BE2C (cell line): ENCODE data around the gene HOXD1.

Experiments used
- DNase-seq: peaks from one replicate; pipeline ENCODE4 v3.0.0-alpha.2; 2020
- H3K27me3 ChIP-seq: fragments of 250-450 bp; sonication (Bioruptor Pico); 2 replicates; pipeline ENCODE4 v1.5.1; 2020; ENCODE audit warnings: mild to moderate bottlenecking
- H3K36me3 ChIP-seq: fragments of 250-450 bp; sonication (Bioruptor Pico); 2 replicates; pipeline ENCODE4 v1.5.1; 2020; ENCODE audit warnings: mild to moderate bottlenecking
- H3K4me1 ChIP-seq: fragments of 250-450 bp; sonication (Bioruptor Pico); 2 replicates; pipeline ENCODE4 v1.5.1; 2020
- H3K4me3 ChIP-seq: 2 replicates; pipeline ENCODE4 v1.5.1; 2011; ENCODE audit warnings: low read depth, low read length
- H3K9me3 ChIP-seq: fragments of 250-450 bp; sonication (Bioruptor Pico); 2 replicates; pipeline ENCODE4 v1.5.1; 2020
- CTCF ChIP-seq: IDR thresholded peaks from 2 replicates; pipeline ENCODE4 v1.5.1; 2012; ENCODE audit warnings: mild to moderate bottlenecking, low read depth, low read length

The HOXD1 gene

GRCh38 chr2:176164611-176165369 is 23.7 kb upstream of the HOXD1 start:
- Histone ChIP-seq H3K4me1 (no peaks in the 10 kb centered on the region), H3K4me3 (no peak overlapping the region), H3K9me3 (no peaks in the 10 kb centered on the region), H3K27me3 (no peaks in the 10 kb centered on the region), H3K36me3 (no peaks in the 10 kb centered on the region)
- TF ChIP-seq CTCF, result no peak
- no peak for DNase-seq

- H3K27me3 ChIP-seq, result no peaks in the 10 kb centered on the region
- H3K36me3 ChIP-seq, result no peaks in the 10 kb centered on the region
- TF ChIP-seq CTCF, result no peak
- no peaks in the 10 kb centered on the region for H3K4me1 ChIP-seq
- no peak for DNase-seq
- no peak overlapping the region for H3K4me3 ChIP-seq
- H3K9me3 ChIP-seq, result no peaks in the 10 kb centered on the region
Measured at GRCh38 chr2:176165370-176166050, 23.0 kb upstream of the HOXD1 start.

GRCh38 chr2:176166272-176166671 is 22.2 kb upstream of the HOXD1 start:
- Histone ChIP-seq H3K36me3 (no peaks in the 10 kb centered on the region), H3K4me3 (no peak overlapping the region), H3K9me3 (no peaks in the 10 kb centered on the region), H3K27me3 (no peaks in the 10 kb centered on the region), H3K4me1 (no peaks in the 10 kb centered on the region)
- no peak for TF ChIP-seq CTCF
- DNase-seq, result no peak

- DNase-seq, result no peak
- Histone ChIP-seq H3K4me1 (no peaks in the 10 kb centered on the region), H3K27me3 (no peaks in the 10 kb centered on the region)
Measured at GRCh38 chr2:176167398-176167797, 21.1 kb upstream of the HOXD1 start.

GRCh38 chr2:176169181-176169580 is 19.3 kb upstream of the HOXD1 start:
- Histone ChIP-seq H3K4me1 (no peaks in the 10 kb centered on the region), H3K9me3 (no peaks in the 10 kb centered on the region), H3K4me3 (no peak overlapping the region), H3K36me3 (peaks cover 5% of the 10 kb centered on the region), H3K27me3 (no peaks in the 10 kb centered on the region)
- no peak for TF ChIP-seq CTCF
- DNase-seq, result no peak

More at GRCh38 chr2:176167398-176167797, 21.1 kb upstream of the HOXD1 start:
- H3K4me3 ChIP-seq, result no peak overlapping the region
- TF ChIP-seq CTCF, result no peak
- peaks cover 5% of the 10 kb centered on the region; the same call in 1 of the 2 replicates for H3K36me3 ChIP-seq
- H3K9me3 ChIP-seq, result no peaks in the 10 kb centered on the region

- no peaks in the 10 kb centered on the region for H3K4me1 ChIP-seq
- no peak overlapping the region for H3K4me3 ChIP-seq
- no peak for DNase-seq
- TF ChIP-seq CTCF, result no peak
- no peaks in the 10 kb centered on the region for H3K27me3 ChIP-seq
- peaks cover 5% of the 10 kb centered on the region for H3K36me3 ChIP-seq
- no peaks in the 10 kb centered on the region for H3K9me3 ChIP-seq
Measured at GRCh38 chr2:176169711-176170110, 18.8 kb upstream of the HOXD1 start.
